HepG2 (cell line): ENCODE measurements around the gene TDRD9. TPM values are rescaled to one million over a fixed set of nuclear protein-coding genes. Genes with fewer than 3 reads are reported as not detected.

Experiments used
- DNMT3B ChIP-seq: conservative IDR thresholded peaks from 2 replicates; pipeline ENCODE4 v1.6.1; 2016; ENCODE audit warnings: missing biosample characterization, control low read depth
- HOXA3 ChIP-seq: sonication (generic); formaldehyde crosslinking; IDR thresholded peaks from 2 replicates; pipeline ENCODE4 v1.5.0; 2020; ENCODE audit warnings: missing genetic modification reagents
- NAIF1 ChIP-seq: sonication (generic); formaldehyde crosslinking; IDR thresholded peaks from 2 replicates; pipeline ENCODE4 v1.5.0; 2020; ENCODE audit warnings: mild to moderate bottlenecking, missing genetic modification reagents, borderline replicate concordance
- ZBTB3 ChIP-seq: sonication (generic); formaldehyde crosslinking; IDR thresholded peaks from 2 replicates; pipeline ENCODE4 v1.4.0; 2020; ENCODE audit warnings: low read depth, mild to moderate bottlenecking, moderate library complexity, missing genetic modification reagents, borderline replicate concordance
- ZNF326 ChIP-seq: sonication (generic); formaldehyde crosslinking; IDR thresholded peaks from 2 replicates; pipeline ENCODE4 v1.4.0; 2020; ENCODE audit warnings: missing genetic modification reagents, borderline replicate concordance
- ZNF546 ChIP-seq: sonication (generic); formaldehyde crosslinking; conservative IDR thresholded peaks from 2 replicates; pipeline ENCODE4 v1.8.1; 2023; ENCODE audit warnings: mild to moderate bottlenecking, missing genetic modification reagents
- ZNF615 ChIP-seq: sonication (generic); formaldehyde crosslinking; IDR thresholded peaks from 2 replicates; pipeline ENCODE4 v1.5.0; 2020; ENCODE audit warnings: mild to moderate bottlenecking, missing genetic modification reagents, borderline replicate concordance
- polyA plus RNA-seq, 8 experiments: library from polyadenylated mRNA; depleted of rRNA in 3 of 8; stranded (reverse) in 7 of 8; unstranded in 1 of 8; fragments of >200 nt; fragmentation: Illumina TruSeq in 4 of 8; extraction: Trizol in 4 of 8; gene quantifications; 2 replicates each; pipeline versions ENCODE4 v1.2.1 to v1.2.3, GENCODE V29; 2011 to 2016; ENCODE audit warnings: low read depth in 4 of 8, missing spikeins in 1 of 8, mixed read lengths in 1 of 8; ENCODE audit not compliant: insufficient read depth in 1 of 8
- total RNA-seq, 5 experiments: library from RNA; depleted of rRNA; stranded (reverse); fragments of >200 nt; fragmentation: Illumina TruSeq; extraction: Trizol; gene quantifications; 2 replicates each; pipeline ENCODE4 v1.2.3, GENCODE V29; 2016; ENCODE audit warnings: low read depth in 1 of 5
- TF ChIP-seq, protein P1 (sequence below): sonication (generic); formaldehyde crosslinking; IDR thresholded peaks from 2 replicates; pipeline ENCODE4 v1.5.0; 2020; ENCODE audit warnings: mild to moderate bottlenecking, missing genetic modification reagents, borderline replicate concordance
- TF ChIP-seq, protein P2 (sequence below): sonication (generic); formaldehyde crosslinking; IDR thresholded peaks from 2 replicates; pipeline ENCODE4 v1.5.0; 2020; ENCODE audit warnings: missing genetic modification reagents
- TF ChIP-seq, protein P3 (sequence below): sonication (generic); formaldehyde crosslinking; IDR thresholded peaks from 2 replicates; pipeline ENCODE4 v1.5.1; 2020; ENCODE audit warnings: mild to moderate bottlenecking, missing genetic modification reagents, moderate library complexity
- TF ChIP-seq, protein P4 (sequence below): sonication (generic); formaldehyde crosslinking; IDR thresholded peaks from 2 replicates; pipeline ENCODE4 v1.5.0; 2020; ENCODE audit warnings: mild to moderate bottlenecking, missing genetic modification reagents, borderline replicate concordance

TDRD9 gene
- total and polyA plus RNA-seq, 2 of the 13 experiments (the other 11 are each of a cell fraction or from before 2014, with no cell fraction given): not detected

DNA sequence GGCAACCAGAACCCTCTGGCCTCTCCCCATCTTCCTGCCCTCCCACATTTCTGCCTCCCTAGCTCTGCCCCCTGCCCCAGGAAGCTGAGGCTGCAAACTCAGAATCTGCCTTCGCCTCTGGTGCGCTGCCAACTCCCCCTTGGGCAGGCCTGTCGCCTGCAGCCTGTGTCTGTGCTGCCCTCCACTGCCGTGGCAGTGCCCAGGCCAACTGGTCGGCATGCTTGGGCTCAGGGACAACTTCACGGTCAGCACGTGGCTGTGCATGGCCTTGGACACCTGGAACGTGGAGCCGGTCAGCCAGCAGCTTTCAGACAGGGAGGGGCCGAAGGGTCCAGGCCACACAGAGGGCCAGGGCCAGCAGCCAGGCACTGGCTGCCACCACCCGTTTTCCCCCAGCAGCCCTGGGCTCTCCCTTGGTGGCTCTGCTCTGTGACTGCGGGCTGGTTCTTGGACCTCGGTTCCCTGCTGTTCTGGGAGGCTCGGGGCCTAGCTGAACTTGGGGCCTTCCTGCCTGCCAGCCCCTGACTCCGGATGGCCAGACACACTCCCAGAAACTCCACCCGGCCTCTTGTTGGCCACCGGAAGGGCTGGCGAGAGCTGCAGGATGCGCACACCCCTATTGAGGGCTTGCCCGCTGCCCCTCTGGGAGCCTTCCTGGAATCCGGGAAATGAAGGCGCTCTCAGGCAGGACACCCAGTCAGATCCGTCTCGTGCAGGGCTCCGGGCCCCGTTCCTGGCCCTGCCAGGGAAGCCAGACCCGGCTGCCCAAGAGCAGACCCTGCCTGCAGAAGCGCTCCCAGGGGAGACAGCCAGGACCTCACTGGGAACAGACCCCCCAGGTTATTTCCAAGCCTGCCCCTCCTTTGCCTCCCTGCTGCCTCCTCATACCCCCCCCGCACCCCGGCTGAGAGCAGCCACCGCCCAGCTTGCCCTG lies 46.7 kb upstream of the TDRD9 start (continued):
- TF ChIP-seq, protein P1, sequence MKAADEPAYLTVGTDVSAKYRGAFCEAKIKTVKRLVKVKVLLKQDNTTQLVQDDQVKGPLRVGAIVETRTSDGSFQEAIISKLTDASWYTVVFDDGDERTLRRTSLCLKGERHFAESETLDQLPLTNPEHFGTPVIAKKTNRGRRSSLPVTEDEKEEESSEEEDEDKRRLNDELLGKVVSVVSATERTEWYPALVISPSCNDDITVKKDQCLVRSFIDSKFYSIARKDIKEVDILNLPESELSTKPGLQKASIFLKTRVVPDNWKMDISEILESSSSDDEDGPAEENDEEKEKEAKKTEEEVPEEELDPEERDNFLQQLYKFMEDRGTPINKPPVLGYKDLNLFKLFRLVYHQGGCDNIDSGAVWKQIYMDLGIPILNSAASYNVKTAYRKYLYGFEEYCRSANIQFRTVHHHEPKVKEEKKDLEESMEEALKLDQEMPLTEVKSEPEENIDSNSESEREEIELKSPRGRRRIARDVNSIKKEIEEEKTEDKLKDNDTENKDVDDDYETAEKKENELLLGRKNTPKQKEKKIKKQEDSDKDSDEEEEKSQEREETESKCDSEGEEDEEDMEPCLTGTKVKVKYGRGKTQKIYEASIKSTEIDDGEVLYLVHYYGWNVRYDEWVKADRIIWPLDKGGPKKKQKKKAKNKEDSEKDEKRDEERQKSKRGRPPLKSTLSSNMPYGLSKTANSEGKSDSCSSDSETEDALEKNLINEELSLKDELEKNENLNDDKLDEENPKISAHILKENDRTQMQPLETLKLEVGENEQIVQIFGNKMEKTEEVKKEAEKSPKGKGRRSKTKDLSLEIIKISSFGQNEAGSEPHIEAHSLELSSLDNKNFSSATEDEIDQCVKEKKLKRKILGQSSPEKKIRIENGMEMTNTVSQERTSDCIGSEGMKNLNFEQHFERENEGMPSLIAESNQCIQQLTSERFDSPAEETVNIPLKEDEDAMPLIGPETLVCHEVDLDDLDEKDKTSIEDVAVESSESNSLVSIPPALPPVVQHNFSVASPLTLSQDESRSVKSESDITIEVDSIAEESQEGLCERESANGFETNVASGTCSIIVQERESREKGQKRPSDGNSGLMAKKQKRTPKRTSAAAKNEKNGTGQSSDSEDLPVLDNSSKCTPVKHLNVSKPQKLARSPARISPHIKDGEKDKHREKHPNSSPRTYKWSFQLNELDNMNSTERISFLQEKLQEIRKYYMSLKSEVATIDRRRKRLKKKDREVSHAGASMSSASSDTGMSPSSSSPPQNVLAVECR: peak; percentile 91
- TF ChIP-seq ZNF615 (CRISPR knock-in tag) (peak; percentile 57; the same call in 1 of the 2 replicates), ZBTB3 (CRISPR knock-in tag) (peak; percentile 54; the same call in 1 of the 2 replicates), DNMT3B (CRISPR knock-in tag) (peak; percentile 89; the same call in 1 of the 2 replicates), HOXA3 (CRISPR knock-in tag) (peak; percentile 96), ZNF546 (CRISPR knock-in tag) (peak; percentile 88), ZNF326 (no peak), NAIF1 (CRISPR knock-in tag) (peak; percentile 85; the same call in 1 of the 2 replicates)
- TF ChIP-seq, protein P2, sequence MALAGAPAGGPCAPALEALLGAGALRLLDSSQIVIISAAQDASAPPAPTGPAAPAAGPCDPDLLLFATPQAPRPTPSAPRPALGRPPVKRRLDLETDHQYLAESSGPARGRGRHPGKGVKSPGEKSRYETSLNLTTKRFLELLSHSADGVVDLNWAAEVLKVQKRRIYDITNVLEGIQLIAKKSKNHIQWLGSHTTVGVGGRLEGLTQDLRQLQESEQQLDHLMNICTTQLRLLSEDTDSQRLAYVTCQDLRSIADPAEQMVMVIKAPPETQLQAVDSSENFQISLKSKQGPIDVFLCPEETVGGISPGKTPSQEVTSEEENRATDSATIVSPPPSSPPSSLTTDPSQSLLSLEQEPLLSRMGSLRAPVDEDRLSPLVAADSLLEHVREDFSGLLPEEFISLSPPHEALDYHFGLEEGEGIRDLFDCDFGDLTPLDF (CRISPR knock-in tag): no peak
- TF ChIP-seq, protein P3, sequence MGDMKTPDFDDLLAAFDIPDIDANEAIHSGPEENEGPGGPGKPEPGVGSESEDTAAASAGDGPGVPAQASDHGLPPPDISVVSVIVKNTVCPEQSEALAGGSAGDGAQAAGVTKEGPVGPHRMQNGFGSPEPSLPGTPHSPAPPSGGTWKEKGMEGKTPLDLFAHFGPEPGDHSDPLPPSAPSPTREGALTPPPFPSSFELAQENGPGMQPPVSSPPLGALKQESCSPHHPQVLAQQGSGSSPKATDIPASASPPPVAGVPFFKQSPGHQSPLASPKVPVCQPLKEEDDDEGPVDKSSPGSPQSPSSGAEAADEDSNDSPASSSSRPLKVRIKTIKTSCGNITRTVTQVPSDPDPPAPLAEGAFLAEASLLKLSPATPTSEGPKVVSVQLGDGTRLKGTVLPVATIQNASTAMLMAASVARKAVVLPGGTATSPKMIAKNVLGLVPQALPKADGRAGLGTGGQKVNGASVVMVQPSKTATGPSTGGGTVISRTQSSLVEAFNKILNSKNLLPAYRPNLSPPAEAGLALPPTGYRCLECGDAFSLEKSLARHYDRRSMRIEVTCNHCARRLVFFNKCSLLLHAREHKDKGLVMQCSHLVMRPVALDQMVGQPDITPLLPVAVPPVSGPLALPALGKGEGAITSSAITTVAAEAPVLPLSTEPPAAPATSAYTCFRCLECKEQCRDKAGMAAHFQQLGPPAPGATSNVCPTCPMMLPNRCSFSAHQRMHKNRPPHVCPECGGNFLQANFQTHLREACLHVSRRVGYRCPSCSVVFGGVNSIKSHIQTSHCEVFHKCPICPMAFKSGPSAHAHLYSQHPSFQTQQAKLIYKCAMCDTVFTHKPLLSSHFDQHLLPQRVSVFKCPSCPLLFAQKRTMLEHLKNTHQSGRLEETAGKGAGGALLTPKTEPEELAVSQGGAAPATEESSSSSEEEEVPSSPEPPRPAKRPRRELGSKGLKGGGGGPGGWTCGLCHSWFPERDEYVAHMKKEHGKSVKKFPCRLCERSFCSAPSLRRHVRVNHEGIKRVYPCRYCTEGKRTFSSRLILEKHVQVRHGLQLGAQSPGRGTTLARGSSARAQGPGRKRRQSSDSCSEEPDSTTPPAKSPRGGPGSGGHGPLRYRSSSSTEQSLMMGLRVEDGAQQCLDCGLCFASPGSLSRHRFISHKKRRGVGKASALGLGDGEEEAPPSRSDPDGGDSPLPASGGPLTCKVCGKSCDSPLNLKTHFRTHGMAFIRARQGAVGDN: peak; percentile 100
- TF ChIP-seq, protein P4, sequence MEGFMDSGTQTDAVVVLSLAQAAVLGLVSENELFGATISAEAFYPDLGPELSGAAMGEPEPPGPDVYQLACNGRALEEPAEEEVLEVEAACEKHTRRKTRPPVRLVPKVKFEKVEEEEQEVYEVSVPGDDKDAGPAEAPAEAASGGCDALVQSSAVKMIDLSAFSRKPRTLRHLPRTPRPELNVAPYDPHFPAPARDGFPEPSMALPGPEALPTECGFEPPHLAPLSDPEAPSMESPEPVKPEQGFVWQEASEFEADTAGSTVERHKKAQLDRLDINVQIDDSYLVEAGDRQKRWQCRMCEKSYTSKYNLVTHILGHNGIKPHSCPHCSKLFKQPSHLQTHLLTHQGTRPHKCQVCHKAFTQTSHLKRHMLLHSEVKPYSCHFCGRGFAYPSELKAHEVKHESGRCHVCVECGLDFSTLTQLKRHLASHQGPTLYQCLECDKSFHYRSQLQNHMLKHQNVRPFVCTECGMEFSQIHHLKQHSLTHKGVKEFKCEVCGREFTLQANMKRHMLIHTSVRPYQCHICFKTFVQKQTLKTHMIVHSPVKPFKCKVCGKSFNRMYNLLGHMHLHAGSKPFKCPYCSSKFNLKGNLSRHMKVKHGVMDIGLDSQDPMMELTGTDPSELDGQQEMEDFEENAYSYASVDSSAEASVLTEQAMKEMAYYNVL: peak; percentile 68; the same call in 1 of the 2 replicates
